Measurements from ENCODE around the gene PAX8. TPM values are rescaled to one million over a fixed set of nuclear protein-coding genes. Genes with fewer than 3 reads are reported as not detected.

The PAX8 gene
- total and polyA plus RNA-seq, 2 of the 13 experiments (the other 11 are each of a cell fraction or from before 2014, with no cell fraction given): 1.5 to 8.8 TPM

- Histone ChIP-seq H3K4me3 (replicated peaks in 1 of 3; ENCODE audit: insufficient read depth in 1 of 3, low read depth in 2 of 3, low read length in 3 of 3) (peak overlapping the region; percentile 23 to 50 (median 37); a peak in 5 of 6 replicates), H2AFZ (ENCODE audit: low read length) (no peak overlapping the region), H3K4me2 (ENCODE audit: low read depth, low read length) (peak overlapping the region; percentile 65), H3K36me3 (replicated peaks in 1 of 2; ENCODE audit: control insufficient read depth in 1 of 2, insufficient read depth in 2 of 2, low read length in 2 of 2) (no peaks in the 10 kb centered on the region), H3K27ac (ENCODE audit: extremely low read length, insufficient read depth, low read length) (no peak overlapping the region), H3K79me2 (ENCODE audit: insufficient read depth, low read length) (no peaks in the 10 kb centered on the region), H3K27me3 (ENCODE audit: control insufficient read depth in 1 of 2, insufficient read depth in 2 of 2, low read length in 2 of 2) (peaks cover 0 to 7% of the 10 kb centered on the region in 2 experiments; a peak in 1 of 5 replicates), H4K20me1 (ENCODE audit: insufficient read depth, low read length) (no peaks in the 10 kb centered on the region), H3K9ac (ENCODE audit: insufficient read depth, low read depth, low read length) (no peak overlapping the region), H3K9me3 (ENCODE audit: low read length) (no peaks in the 10 kb centered on the region), H3K4me1 (ENCODE audit: insufficient read depth, low read length) (peaks cover 27% of the 10 kb centered on the region)
- peak; percentile 96 for TF ChIP-seq ZNF512 (CRISPR knock-in tag; IDR thresholded peaks at IDR 0.05)
- TF ChIP-seq PRPF4 (IDR thresholded peaks at IDR 0.05; ENCODE audit: low read depth, low read length, poor library complexity, severe bottlenecking): no peak
- no peak for TF ChIP-seq ARID2 (CRISPR knock-in tag; IDR thresholded peaks at IDR 0.05; ENCODE audit: borderline replicate concordance)
- no peak for TF ChIP-seq ZNF484 (CRISPR knock-in tag; IDR thresholded peaks at IDR 0.05; ENCODE audit: borderline replicate concordance, low read depth)
- TF ChIP-seq JDP2 (CRISPR knock-in tag; IDR thresholded peaks at IDR 0.05; ENCODE audit: borderline replicate concordance): no peak
- TF ChIP-seq ZNF263 (CRISPR knock-in tag; IDR thresholded peaks at IDR 0.05): 0 out of 2 replicates have a peak, but pooled peaks have one; percentile 67
- TF ChIP-seq ZBTB39 (CRISPR knock-in tag; IDR thresholded peaks at IDR 0.05): no peak
- TF ChIP-seq ZNF10 (CRISPR knock-in tag; IDR thresholded peaks at IDR 0.05; ENCODE audit: borderline replicate concordance, low read depth): no peak
- TF ChIP-seq PATZ1 (CRISPR knock-in tag; IDR thresholded peaks at IDR 0.05): 0 out of 2 replicates have a peak, but pooled peaks have one; percentile 17
- TF ChIP-seq ZNF569 (CRISPR knock-in tag; IDR thresholded peaks at IDR 0.05; ENCODE audit: borderline replicate concordance): no peak
- TF ChIP-seq CHD4 (IDR thresholded peaks at IDR 0.05; ENCODE audit: borderline replicate concordance, low read length): no peak
- TF ChIP-seq TFDP1 (CRISPR knock-in tag; IDR thresholded peaks at IDR 0.05; ENCODE audit: borderline replicate concordance): peak; percentile 38; the same call in 1 of the 2 replicates
- POLR2A ChIA-PET: no interaction called here
- in situ Hi-C loops (cut with HindIII; ENCODE audit: extremely low pct_ligation_motif_present, low pct_unique_long_range_greater_than_20kb): no loop called here
- intact Hi-C loops (cut with micrococcal nuclease; ENCODE audit: unreplicated experiment): no loop called here
- FAIRE-seq (no peak), ATAC-seq (peak; percentile 82), DNase-seq (ENCODE audit: low spot score) (no peak)
- CTCF ChIA-PET (ENCODE audit: low intra/inter-chr PET ratio, low total read pairs): no interaction called here
- 2% methylated on average over 27 of the region's 27 CpGs for WGBS (ENCODE audit: low lambda C conversion rate)
- BruUV-seq (replicated peaks): no TSS peak
Observed at GRCh38 chr2:113324684-113325160, 46.0 kb upstream of the PAX8 start.
